Spleen (tissue), 7 donors: ENCODE measurements around the gene PTTG1IP.
A peak's percentile ranks its signal among the peaks of the same experiment; 100 is the strongest.

Experiments used
- POLR2AphosphoS5 ChIP-seq, 3 donors: sonication (generic); formaldehyde crosslinking; IDR thresholded peaks; one replicate each; pipeline ENCODE4 v1.5.1; 2017; ENCODE audit warnings: antibody characterized with exemption in 3 of 3
- TF ChIP-seq, protein P1 (sequence below), 11 experiments: fragments of 200-600 bp in 7 of 11; fragments of 450-650 bp in 4 of 11; sonication (generic) in 4 of 11; IDR thresholded peaks in 8 of 11; conservative IDR thresholded peaks in 3 of 11; 1 replicate in 7 of 11; 2 replicates in 4 of 11; pipeline versions ENCODE4 v1.4.0 to v1.8.0; 2016 to 2021; ENCODE audit warnings: antibody characterized with exemption in 11 of 11, inconsistent platforms in 4 of 11, mild to moderate bottlenecking in 1 of 11
- donor health status: DM: no; HTN: no; CAD: no; lungs with moderate emphysema.
- donor health status: DM: no; HTN: no; CAD: no.
- donor health status: DM: no; HTN: no; CAD: no.

DNA sequence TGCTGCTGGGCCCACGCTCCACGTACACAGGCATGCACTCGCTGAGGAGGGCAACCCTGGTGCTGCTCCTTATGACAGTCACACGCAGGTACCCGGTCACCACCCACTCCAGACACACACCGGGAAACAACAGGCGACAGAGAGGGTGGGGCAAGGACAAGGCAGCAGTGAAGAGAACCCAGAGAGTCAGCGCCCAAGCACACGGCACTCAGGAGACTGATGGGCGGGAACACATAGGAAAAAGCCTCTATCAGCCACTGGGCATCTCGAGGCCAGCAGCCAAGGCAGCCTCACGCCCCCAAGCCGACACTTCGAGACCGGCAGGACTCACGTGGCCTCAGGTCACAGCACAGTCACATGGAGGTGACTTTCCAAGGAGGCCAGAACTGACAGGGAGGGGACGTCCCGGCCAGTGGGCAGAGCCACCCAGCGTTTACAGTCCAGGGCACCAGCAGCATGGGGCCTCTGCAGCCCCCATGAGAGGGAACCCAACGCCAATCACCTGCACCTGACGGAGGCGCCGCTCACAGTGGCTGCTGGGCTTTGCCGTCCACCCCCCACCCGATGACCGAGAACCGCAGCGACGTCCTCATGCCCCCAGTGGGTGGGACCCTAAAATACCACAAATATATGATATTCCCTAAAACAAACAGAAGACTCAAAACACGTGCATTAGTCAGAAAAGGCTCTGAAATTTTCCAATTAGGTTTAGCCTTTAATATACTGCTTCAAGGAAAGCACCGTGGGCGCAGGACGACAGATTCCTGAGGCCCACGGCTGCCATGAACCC lies 19.7 kb downstream of the PTTG1IP start:
- peak in 2 of 3 donors; percentile 30 to 43 for TF ChIP-seq POLR2AphosphoS5 (IDR thresholded peaks at IDR 0.05)
- TF ChIP-seq, protein P1, sequence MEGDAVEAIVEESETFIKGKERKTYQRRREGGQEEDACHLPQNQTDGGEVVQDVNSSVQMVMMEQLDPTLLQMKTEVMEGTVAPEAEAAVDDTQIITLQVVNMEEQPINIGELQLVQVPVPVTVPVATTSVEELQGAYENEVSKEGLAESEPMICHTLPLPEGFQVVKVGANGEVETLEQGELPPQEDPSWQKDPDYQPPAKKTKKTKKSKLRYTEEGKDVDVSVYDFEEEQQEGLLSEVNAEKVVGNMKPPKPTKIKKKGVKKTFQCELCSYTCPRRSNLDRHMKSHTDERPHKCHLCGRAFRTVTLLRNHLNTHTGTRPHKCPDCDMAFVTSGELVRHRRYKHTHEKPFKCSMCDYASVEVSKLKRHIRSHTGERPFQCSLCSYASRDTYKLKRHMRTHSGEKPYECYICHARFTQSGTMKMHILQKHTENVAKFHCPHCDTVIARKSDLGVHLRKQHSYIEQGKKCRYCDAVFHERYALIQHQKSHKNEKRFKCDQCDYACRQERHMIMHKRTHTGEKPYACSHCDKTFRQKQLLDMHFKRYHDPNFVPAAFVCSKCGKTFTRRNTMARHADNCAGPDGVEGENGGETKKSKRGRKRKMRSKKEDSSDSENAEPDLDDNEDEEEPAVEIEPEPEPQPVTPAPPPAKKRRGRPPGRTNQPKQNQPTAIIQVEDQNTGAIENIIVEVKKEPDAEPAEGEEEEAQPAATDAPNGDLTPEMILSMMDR (IDR thresholded peaks at IDR 0.05 in 8 of 11, conservative IDR thresholded peaks at IDR 0.05 in 3 of 11) = no peak
